ENCODE measurements around the gene ANKRD42. TPM values are rescaled to one million over a fixed set of nuclear protein-coding genes. Genes with fewer than 3 reads are reported as not detected.

Gene ANKRD42
- total and polyA plus RNA-seq, 9 of the 15 experiments (the other 6 are each of a cell fraction or from before 2014, with no cell fraction given): 2.8 to 9.1 (median 6.1) TPM

DNA sequence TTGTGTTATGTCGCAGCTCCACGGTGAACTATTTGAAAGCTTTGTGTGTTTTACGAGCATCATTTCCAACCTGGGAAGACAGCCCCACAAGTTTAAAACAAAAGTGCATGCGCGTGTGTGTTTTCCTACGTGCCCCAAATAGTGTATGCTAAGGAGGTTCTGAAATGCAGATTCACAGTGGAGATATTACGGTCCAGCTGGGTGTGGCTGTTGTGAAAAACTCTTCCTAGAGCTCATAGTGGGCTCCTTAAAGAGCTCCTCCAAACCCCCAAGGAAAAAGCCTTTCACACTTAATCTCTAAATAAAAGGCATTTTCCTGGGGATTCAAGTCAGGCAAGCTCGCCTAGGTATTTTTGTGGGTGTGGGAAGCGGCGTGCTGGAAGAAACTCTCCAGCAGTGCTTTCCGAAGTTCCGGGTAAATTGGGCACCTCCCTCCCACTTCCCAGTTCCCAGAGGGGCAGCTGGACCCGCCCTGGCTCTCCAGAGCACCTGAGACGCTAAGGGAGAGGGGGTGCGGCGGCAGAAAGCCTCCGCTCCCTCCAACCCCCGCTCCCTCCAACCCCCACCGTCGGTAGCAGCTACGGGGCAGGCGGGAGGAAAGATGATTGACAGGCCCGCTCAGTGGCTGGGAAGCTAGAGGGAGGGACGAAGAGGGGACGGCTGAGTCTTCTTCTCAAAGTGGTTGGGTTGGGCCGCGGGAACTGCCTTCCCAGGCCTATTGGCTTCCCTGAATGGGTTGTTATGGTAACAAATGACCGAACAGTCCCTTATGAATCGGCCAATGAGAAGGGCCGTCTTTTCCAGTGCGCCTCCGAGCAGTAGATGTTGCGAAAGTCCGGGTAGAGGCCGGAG is 37.1 kb upstream of the ANKRD42 start (continued):
- TF ChIP-seq, protein P1, sequence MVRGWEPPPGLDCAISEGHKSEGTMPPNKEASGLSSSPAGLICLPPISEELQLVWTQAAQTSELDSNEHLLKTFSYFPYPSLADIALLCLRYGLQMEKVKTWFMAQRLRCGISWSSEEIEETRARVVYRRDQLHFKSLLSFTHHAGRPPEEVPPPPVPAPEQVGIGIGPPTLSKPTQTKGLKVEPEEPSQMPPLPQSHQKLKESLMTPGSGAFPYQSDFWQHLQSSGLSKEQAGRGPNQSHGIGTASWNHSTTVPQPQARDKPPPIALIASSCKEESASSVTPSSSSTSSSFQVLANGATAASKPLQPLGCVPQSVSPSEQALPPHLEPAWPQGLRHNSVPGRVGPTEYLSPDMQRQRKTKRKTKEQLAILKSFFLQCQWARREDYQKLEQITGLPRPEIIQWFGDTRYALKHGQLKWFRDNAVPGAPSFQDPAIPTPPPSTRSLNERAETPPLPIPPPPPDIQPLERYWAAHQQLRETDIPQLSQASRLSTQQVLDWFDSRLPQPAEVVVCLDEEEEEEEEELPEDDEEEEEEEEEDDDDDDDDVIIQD (CRISPR knock-in tag; IDR thresholded peaks at IDR 0.05): no peak
- TF ChIP-seq CBX1 (IDR thresholded peaks at IDR 0.05; ENCODE audit: low read depth): no peak
- TF ChIP-seq, protein P2, sequence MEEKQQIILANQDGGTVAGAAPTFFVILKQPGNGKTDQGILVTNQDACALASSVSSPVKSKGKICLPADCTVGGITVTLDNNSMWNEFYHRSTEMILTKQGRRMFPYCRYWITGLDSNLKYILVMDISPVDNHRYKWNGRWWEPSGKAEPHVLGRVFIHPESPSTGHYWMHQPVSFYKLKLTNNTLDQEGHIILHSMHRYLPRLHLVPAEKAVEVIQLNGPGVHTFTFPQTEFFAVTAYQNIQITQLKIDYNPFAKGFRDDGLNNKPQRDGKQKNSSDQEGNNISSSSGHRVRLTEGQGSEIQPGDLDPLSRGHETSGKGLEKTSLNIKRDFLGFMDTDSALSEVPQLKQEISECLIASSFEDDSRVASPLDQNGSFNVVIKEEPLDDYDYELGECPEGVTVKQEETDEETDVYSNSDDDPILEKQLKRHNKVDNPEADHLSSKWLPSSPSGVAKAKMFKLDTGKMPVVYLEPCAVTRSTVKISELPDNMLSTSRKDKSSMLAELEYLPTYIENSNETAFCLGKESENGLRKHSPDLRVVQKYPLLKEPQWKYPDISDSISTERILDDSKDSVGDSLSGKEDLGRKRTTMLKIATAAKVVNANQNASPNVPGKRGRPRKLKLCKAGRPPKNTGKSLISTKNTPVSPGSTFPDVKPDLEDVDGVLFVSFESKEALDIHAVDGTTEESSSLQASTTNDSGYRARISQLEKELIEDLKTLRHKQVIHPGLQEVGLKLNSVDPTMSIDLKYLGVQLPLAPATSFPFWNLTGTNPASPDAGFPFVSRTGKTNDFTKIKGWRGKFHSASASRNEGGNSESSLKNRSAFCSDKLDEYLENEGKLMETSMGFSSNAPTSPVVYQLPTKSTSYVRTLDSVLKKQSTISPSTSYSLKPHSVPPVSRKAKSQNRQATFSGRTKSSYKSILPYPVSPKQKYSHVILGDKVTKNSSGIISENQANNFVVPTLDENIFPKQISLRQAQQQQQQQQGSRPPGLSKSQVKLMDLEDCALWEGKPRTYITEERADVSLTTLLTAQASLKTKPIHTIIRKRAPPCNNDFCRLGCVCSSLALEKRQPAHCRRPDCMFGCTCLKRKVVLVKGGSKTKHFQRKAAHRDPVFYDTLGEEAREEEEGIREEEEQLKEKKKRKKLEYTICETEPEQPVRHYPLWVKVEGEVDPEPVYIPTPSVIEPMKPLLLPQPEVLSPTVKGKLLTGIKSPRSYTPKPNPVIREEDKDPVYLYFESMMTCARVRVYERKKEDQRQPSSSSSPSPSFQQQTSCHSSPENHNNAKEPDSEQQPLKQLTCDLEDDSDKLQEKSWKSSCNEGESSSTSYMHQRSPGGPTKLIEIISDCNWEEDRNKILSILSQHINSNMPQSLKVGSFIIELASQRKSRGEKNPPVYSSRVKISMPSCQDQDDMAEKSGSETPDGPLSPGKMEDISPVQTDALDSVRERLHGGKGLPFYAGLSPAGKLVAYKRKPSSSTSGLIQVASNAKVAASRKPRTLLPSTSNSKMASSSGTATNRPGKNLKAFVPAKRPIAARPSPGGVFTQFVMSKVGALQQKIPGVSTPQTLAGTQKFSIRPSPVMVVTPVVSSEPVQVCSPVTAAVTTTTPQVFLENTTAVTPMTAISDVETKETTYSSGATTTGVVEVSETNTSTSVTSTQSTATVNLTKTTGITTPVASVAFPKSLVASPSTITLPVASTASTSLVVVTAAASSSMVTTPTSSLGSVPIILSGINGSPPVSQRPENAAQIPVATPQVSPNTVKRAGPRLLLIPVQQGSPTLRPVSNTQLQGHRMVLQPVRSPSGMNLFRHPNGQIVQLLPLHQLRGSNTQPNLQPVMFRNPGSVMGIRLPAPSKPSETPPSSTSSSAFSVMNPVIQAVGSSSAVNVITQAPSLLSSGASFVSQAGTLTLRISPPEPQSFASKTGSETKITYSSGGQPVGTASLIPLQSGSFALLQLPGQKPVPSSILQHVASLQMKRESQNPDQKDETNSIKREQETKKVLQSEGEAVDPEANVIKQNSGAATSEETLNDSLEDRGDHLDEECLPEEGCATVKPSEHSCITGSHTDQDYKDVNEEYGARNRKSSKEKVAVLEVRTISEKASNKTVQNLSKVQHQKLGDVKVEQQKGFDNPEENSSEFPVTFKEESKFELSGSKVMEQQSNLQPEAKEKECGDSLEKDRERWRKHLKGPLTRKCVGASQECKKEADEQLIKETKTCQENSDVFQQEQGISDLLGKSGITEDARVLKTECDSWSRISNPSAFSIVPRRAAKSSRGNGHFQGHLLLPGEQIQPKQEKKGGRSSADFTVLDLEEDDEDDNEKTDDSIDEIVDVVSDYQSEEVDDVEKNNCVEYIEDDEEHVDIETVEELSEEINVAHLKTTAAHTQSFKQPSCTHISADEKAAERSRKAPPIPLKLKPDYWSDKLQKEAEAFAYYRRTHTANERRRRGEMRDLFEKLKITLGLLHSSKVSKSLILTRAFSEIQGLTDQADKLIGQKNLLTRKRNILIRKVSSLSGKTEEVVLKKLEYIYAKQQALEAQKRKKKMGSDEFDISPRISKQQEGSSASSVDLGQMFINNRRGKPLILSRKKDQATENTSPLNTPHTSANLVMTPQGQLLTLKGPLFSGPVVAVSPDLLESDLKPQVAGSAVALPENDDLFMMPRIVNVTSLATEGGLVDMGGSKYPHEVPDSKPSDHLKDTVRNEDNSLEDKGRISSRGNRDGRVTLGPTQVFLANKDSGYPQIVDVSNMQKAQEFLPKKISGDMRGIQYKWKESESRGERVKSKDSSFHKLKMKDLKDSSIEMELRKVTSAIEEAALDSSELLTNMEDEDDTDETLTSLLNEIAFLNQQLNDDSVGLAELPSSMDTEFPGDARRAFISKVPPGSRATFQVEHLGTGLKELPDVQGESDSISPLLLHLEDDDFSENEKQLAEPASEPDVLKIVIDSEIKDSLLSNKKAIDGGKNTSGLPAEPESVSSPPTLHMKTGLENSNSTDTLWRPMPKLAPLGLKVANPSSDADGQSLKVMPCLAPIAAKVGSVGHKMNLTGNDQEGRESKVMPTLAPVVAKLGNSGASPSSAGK (IDR thresholded peaks at IDR 0.05): peak; percentile 63
